GM23338 (cell line): ENCODE results near the gene TRIM37.

Experiments used
- CREB1 ChIP-seq: fragments of 250-450 bp; sonication (Bioruptor Pico); IDR thresholded peaks from 2 replicates; pipeline ENCODE4 v1.5.0; 2020; ENCODE audit warnings: low read depth, mild to moderate bottlenecking, moderate library complexity
- CTCF ChIP-seq, 2 experiments: fragments of 200-600 bp in 1 of 2; sonication (generic) in 1 of 2; conservative IDR thresholded peaks; 2 replicates each; pipeline versions ENCODE4 v1.5.1 to v1.6.1; 2016 to 2017; ENCODE audit warnings: antibody characterized with exemption in 2 of 2, low read depth in 2 of 2, mild to moderate bottlenecking in 2 of 2, moderate library complexity in 1 of 2
- ETS1 ChIP-seq: IDR thresholded peaks from 2 replicates; pipeline ENCODE4 v1.6.1; 2016; ENCODE audit warnings: antibody characterized with exemption
- EZH2 ChIP-seq: fragments of 200-600 bp; sonication (generic); IDR thresholded peaks from one replicate; pipeline ENCODE4 v1.8.0; 2017; ENCODE audit warnings: antibody characterized with exemption, mild to moderate bottlenecking, low read depth; ENCODE audit not compliant: unreplicated experiment
- POLR2AphosphoS5 ChIP-seq: IDR thresholded peaks from 2 replicates; pipeline ENCODE4 v1.6.1; 2016; ENCODE audit warnings: antibody characterized with exemption, low read depth

GRCh38 chr17:58996968-58997367, 109.7 kb downstream of the TRIM37 start:
- TF ChIP-seq CTCF (conservative IDR thresholded peaks at IDR 0.05; ENCODE audit: low read depth in 2 of 2) (no peak), EZH2 (no peak), POLR2AphosphoS5 (no peak), CREB1 (CRISPR knock-in tag) (no peak), ETS1 (no peak)
